SK-N-SH (cell line): Measurements from ENCODE around the gene BRCA1.

Source experiments
- CTCF ChIP-seq: fragments of 200-600 bp; sonication (generic); IDR thresholded peaks from 2 replicates; pipeline ENCODE4 v1.6.1; 2017; ENCODE audit warnings: antibody characterized with exemption, mild to moderate bottlenecking, moderate library complexity
- GATA2 ChIP-seq: sonication (generic); formaldehyde crosslinking; IDR thresholded peaks from 2 replicates; pipeline ENCODE4 v1.5.0; 2020; ENCODE audit warnings: mild to moderate bottlenecking, missing genetic modification reagents
- JUND ChIP-seq: IDR thresholded peaks from 2 replicates; pipeline ENCODE4 v1.4.0; 2012
- POLR2AphosphoS5 ChIP-seq: IDR thresholded peaks from 2 replicates; pipeline ENCODE4 v1.6.1; 2012; ENCODE audit warnings: low read depth, low read length

GRCh38 chr17:43151880-43152456 is 26.8 kb upstream of the BRCA1 start:
- TF ChIP-seq CTCF (no peak), JUND (no peak), POLR2AphosphoS5 (no peak), GATA2 (CRISPR knock-in tag) (no peak)
